ENCODE data around the gene APOBEC3A. TPM values are rescaled to one million over a fixed set of nuclear protein-coding genes. Genes with fewer than 3 reads are reported as not detected.

APOBEC3A gene
- total and polyA plus RNA-seq, 2 experiments from 2014 or later = not detected

DNA sequence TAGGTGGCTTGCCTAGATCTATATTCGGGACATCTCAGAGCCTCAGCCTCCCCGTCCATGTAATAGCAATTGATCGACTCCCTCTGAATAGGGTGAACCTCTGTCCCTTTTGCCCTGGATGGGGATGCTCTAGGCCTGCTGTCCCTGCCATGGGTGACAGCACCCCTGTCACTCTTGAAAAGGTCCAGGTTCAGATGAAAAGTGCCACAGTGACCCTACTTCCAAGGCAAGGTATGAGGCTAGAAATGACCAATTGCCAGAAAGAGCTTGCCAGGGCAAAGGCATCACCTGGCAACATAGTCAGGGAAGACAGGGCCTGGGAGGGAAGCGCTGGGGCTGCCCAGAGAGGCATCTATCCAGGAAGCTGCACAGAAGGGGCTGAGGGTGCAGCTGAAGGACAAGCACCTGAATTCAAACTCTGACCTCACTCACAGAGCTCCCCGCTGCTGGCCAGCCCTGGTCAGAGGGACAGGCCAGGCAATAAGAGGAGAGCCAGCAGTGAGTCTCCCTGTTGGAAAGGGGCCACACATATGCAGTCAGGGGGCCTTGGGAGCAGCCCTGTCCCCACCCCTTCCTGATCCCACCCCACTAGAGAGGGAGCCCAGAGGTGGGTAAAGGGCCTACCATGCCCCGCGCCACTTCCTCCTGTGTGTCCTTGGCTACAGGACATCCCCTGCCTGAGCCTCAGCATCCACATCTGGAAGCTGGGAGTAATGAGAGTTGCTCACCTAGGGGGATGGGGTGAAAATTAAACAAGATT lies 9.0 kb upstream of the APOBEC3A start:
- no peak for DNase-seq (ENCODE audit: low read depth in 1 of 2, low spot score in 1 of 2)
- no peak overlapping the region for H3K4me3 ChIP-seq
- H3K4me1 ChIP-seq (ENCODE audit: low read depth) = no peaks in the 10 kb centered on the region
- TF ChIP-seq, protein P1, sequence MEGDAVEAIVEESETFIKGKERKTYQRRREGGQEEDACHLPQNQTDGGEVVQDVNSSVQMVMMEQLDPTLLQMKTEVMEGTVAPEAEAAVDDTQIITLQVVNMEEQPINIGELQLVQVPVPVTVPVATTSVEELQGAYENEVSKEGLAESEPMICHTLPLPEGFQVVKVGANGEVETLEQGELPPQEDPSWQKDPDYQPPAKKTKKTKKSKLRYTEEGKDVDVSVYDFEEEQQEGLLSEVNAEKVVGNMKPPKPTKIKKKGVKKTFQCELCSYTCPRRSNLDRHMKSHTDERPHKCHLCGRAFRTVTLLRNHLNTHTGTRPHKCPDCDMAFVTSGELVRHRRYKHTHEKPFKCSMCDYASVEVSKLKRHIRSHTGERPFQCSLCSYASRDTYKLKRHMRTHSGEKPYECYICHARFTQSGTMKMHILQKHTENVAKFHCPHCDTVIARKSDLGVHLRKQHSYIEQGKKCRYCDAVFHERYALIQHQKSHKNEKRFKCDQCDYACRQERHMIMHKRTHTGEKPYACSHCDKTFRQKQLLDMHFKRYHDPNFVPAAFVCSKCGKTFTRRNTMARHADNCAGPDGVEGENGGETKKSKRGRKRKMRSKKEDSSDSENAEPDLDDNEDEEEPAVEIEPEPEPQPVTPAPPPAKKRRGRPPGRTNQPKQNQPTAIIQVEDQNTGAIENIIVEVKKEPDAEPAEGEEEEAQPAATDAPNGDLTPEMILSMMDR (IDR thresholded peaks at IDR 0.05; ENCODE audit: low read depth, low read length) = no peak
- no peak overlapping the region for H3K27ac ChIP-seq
- H3K36me3 ChIP-seq = no peaks in the 10 kb centered on the region
- no peaks in the 10 kb centered on the region for H3K9me3 ChIP-seq (ENCODE audit: low read depth)
- H3K27me3 ChIP-seq = no peaks in the 10 kb centered on the region

DNA sequence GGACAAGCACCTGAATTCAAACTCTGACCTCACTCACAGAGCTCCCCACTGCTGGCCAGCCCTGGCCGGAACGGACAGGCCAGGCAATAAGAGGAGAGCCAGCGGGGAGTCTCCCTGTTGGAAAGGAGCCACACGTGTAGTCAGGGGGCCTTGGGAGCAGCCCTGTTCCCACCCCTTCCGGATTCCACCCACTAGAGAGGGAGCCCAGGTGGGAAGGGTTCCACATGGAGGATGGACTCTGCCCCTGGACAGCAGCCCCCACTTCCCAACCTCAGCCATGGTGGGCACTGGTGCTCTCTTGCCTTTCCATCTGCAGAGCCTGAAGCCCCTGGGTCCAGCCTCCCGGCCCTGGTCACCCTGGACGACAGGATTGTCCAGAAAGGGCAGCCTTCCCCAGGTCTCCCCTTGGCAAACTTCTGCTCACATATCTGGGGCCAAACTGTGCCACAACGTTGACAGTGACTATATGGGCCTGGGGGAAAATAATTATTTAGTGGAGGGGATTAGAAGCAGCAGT lies 7.5 kb upstream of the APOBEC3A start:
- H3K4me3 ChIP-seq = no peak overlapping the region
- no peaks in the 10 kb centered on the region for H3K4me1 ChIP-seq (ENCODE audit: low read depth)
- DNase-seq (ENCODE audit: low read depth in 1 of 2, low spot score in 1 of 2) = no peak
- H3K36me3 ChIP-seq = no peaks in the 10 kb centered on the region
- TF ChIP-seq, protein P1 (IDR thresholded peaks at IDR 0.05; ENCODE audit: low read depth, low read length) = no peak
- no peaks in the 10 kb centered on the region for H3K27me3 ChIP-seq
- no peak overlapping the region for H3K27ac ChIP-seq
- no peaks in the 10 kb centered on the region for H3K9me3 ChIP-seq (ENCODE audit: low read depth)

DNA sequence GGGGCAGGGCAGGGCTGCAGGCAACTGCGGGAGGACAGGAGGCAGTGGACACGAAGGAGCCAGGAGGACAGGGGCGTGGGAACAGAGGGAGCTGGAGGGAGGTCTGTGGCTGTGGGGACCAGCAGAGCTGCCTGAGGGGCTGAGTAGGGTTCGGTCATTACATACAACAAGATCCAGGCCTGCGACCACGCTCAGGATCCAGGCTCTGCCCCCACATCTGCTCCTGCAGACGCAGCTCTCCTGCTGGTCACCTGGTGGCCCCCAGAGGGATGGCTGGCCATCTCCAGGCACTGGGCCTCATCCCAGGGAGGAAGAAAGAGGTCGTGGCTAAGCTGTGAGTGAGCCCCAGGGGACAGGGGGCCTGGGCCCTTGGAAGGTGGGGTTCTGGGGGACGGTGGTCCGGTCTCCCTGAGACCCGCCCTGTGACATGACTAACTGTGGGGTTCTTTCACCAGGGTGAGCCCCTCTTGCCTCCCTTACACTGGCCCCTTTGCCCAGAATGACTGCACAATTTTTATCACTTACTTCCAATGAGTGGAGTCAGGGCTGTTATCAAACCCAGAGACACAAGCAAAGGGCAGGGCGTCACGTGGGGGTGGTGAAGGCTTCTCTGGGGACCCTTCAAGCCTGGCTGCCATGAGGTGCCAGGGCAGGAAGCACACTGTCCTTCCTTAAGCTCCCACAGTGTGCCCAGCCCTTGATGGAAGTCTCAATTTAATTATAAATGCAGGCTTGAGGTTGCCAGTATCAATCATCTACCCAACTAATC lies 6.7 kb upstream of the APOBEC3A start:
- H3K4me1 ChIP-seq (ENCODE audit: low read depth) = no peaks in the 10 kb centered on the region
- TF ChIP-seq, protein P1 (IDR thresholded peaks at IDR 0.05; ENCODE audit: low read depth, low read length) = no peak
- no peak for DNase-seq (ENCODE audit: low read depth in 1 of 2, low spot score in 1 of 2)
- H3K4me3 ChIP-seq = no peak overlapping the region
- no peaks in the 10 kb centered on the region for H3K27me3 ChIP-seq
- no peaks in the 10 kb centered on the region for H3K36me3 ChIP-seq
- no peaks in the 10 kb centered on the region for H3K9me3 ChIP-seq (ENCODE audit: low read depth)
- no peak overlapping the region for H3K27ac ChIP-seq

DNA sequence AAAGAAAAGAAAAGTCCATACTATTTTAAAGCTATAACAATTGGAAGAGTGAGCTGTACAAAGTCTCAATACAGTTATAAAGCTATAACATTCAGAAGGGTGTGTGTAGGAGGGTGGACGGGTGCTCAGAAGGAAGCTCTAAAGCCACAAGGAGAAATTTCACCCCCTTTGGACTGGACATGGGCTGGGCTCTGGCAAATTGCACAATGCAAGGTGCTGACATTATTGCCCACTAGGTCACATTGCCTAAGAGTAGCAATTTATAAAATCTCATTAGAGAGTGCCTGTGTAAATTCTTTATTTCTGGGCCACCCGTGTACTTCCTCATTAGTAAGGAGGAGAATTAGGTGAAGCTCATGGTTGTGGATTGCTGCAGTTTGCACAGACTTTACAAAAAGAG lies 5.7 kb upstream of the APOBEC3A start:
- Histone ChIP-seq H3K36me3 (no peaks in the 10 kb centered on the region), H3K27me3 (no peaks in the 10 kb centered on the region), H3K9me3 (ENCODE audit: low read depth) (no peaks in the 10 kb centered on the region), H3K4me3 (no peak overlapping the region), H3K27ac (no peak overlapping the region), H3K4me1 (ENCODE audit: low read depth) (no peaks in the 10 kb centered on the region)
- TF ChIP-seq, protein P1 (IDR thresholded peaks at IDR 0.05; ENCODE audit: low read depth, low read length) = no peak
- DNase-seq (ENCODE audit: low read depth in 1 of 2, low spot score in 1 of 2) = no peak

DNA sequence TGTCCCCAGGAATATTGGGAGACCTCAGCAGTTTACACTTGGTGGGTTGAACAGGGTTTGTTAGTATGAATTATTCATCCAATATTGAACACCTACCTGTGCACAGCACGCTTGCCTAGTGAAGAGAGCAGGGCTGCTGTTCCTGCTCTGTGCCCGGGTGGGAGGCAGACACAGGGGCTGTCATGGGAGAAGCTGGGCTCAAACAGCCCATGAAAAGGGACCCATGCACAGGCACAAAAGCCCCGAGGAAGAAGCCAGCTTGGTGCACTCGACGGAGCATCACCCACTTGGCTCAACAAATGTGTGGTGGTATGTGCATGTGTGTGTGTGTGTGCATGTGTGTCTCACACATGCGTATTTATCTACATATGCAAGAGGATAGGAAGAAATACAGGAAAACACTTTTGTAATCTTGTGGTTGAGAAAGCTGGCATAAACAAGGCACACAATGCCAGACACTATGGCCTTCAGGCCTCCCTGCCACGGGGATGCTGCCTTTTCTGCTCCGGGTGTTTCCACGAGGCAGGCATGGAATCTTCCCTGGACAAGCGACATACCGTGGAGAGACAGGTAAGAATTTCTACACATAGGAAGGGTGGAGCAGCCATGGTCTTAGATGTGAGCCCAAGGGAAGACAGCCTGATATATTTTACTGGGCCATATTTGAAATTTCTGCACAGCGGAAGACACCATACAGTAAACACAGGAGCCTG lies 5.0 kb upstream of the APOBEC3A start:
- no peaks in the 10 kb centered on the region for H3K27me3 ChIP-seq

More for the DNA sequence above, 5.0 kb upstream of the APOBEC3A start:
- H3K36me3 ChIP-seq = no peaks in the 10 kb centered on the region
- no peak for DNase-seq (ENCODE audit: low read depth in 1 of 2, low spot score in 1 of 2)
- TF ChIP-seq, protein P1 (IDR thresholded peaks at IDR 0.05; ENCODE audit: low read depth, low read length) = no peak
- H3K4me3 ChIP-seq = no peak overlapping the region
- no peaks in the 10 kb centered on the region for H3K9me3 ChIP-seq (ENCODE audit: low read depth)
- H3K27ac ChIP-seq = no peak overlapping the region
- H3K4me1 ChIP-seq (ENCODE audit: low read depth) = no peaks in the 10 kb centered on the region

Measured in cardiac muscle cell (in vitro differentiated cells and primary cell).